NOMO-1 (cell line): ENCODE measurements around the gene CERK.
"Not testable (repeated sequence)": the region's sequence is repeated elsewhere in the genome, so short reads cannot be mapped to it uniquely, and the experiment has no call there.

Experiments used
- DNase-seq, 2 experiments: peaks; one replicate each; lab custom pipeline; 2025; ENCODE audit not compliant: unreplicated experiment in 2 of 2; lab: John Stamatoyannopoulos, UW

The CERK gene

DNA sequence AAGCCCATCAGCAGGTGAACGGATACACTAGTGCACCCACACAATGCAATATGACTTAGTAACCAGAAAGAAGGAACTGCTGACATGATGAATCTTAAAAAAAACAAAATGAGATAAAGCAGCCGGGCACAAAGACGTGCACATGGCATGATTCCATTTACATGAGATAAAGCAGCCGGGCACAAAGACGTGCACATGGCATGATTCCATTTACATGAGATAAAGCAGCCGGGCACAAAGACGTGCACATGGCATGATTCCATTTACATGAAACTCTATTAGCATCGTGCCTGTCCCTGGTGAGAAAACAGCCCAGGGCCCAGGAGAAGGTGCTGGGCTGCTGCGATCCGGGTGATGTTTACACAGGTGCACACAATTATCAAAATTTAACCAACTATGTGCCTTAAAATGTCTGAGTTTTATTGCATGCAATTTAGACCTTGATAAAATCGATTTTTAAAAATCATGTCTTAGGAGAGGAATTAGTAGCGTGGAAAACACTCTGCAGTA is 3.8 kb downstream of the CERK start:
- DNase-seq = not testable (repeated sequence)

DNA sequence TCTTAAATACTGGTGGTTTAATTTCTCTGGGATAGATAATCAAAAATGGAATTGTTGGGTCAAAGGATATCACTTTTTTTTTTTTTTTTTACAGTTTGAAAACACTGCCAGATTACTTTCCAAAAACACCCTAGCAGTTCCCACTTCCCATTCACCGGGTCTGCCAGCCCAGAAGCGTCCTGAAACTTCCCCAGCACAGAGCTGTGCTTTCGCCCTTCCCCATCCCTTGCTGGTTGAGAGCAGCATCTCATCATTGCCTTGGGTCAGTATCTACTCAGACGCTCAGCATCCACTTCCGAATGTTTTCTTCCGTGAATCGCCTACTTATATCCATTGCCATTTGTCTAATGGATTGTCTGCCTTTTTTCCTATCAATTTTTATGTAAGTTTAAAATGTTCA is 5.5 kb downstream of the CERK start:
- DNase-seq = no peak

DNA sequence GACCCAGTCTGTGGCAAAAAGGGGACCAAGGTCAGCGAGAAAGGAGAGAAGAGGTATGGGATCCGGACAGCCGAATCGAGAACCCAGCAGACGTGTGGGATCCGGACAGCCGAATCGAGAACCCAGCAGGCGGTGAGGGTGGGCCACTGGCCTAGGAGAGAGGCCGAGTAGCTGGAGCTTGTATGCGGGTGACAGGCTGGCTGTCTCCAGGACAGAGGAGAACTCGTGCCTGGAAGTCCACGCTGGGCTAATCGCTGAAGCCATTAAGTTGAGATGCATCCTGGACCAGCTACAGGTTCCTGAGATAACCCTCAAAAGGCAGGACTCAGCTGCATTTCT is 6.0 kb downstream of the CERK start:
- no peak for DNase-seq

DNA sequence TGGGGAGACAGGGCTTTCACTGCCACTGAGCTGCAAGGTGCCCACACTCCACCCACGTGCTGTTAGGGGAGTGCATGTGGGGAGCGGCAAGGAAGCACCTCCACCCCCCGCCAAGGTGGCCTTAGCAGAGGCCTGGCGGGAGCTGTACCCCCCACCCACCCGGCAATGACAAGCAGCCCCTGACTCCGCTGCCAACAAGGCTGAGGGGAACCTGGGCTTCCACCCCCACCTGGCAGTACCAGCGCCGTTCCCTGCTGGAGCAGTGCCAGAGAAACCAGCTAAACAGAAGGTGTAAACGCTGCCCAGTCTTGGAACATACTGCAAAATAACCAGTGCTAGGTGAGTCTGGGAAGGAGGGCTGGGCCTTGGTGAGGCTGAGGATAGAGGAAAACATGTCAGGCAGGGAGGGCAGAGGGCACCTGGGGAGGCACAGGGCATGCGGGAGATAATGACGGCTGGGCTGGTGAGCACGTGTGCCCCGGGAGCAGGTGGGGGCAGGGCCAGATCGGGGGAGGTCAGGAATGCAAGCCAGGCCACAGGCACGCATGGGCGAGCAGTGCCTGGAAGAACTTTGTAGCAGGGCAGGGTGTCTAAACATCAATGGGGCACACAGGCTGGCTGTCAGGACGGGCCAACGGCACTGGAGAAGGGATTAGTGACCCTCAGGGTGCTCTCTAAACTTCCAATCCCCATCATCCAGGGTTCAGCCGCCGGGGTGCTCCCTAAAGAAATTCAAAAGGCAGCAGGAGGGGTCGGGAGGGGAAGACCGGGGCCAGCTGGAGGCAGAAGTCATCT is 6.6 kb downstream of the CERK start:
- DNase-seq = no peak

DNA sequence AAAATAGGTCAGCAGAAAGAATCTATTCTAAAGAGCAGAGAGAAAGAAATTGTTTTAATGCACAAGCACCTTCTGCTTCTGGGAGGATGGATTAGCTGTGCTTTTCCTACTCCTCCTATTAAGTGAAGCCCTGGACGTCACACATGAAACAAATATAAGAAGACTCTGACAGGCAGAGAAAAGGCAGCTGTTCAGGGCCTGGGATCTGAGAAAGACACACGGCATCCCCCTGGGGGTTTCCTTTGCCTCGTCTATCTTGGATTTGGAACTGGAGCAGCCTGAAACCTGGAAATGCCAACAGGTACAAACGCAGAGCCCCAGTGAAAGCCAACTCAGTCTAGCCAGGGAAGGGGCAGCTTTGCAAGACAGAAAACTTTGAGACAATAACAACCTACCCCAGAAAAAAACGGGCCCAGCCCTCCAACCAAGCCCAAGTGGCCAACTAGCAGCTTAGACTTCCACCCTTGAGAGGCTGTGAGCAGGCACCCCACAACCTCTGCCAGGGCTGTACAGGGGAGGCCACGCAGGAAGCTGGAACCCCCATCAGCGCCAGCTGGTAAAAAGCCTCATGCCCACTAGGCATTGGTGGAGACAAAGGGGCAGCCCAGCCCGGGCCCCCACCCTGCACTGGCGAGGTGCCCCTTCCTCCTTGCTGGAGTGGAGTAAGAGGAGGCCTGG is 7.3 kb downstream of the CERK start:
- DNase-seq = no peak

DNA sequence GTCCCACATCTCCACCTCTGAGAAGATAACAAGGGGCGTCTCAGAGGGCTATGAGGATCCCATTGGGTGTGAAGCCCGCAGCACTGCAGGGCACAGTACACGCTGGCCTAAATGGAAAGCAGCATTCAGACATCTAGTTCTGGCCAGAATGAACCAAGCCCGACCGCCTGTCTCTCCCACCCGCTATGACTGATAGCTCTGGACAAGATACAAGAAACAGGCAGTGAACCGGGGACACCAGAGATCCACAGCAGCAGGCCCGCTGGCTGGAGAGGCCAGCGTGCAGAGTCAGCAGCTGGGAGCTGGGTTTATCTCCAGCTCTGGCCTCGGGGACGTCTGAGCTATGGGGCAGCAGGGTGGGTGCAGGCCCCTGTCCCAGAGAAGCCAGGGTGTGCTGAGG is 9.6 kb downstream of the CERK start:
- DNase-seq = no peak

DNA sequence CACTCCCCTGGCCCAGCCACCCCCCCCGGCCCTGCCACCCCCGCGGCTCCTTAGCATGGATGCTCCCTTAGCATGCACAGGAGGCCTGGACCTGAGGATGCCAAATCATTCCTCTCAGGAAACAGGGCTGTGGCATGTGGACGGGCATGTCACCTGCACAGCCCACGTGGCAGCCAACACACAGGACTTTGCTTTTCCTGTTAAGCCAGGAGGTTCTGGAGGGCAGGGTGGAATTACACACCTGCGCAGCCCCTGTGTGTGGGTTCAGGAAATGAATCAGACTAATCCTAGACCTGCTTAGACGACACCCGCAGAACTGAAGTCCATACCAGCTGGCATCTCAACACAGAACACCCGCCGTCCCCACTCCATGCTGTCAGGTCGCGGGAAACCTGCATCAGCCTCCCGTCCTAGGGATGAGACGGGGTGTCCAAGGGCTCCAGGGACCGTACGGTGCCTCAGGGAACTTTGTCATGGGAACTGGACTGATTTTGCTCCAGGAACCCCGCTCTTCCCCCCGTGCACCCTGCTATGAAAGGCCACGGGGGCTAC is 10.2 kb downstream of the CERK start:
- no peak for DNase-seq

DNA sequence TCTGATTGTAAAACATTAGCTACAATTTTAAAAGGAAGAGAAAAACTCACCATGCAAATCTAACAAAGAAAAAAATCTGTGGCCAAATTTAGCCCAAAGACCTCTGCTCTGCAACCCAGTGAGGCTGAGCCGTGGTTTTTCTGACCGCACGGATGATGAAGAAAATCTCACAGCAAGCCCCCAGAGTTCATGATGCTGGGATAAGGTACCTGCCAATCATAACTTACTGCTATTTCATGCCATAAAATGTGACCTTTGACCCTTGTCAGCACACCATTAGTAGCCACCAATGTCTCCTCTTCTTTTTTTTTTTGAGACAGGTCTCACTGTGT is 11.1 kb downstream of the CERK start:
- DNase-seq = no peak

DNA sequence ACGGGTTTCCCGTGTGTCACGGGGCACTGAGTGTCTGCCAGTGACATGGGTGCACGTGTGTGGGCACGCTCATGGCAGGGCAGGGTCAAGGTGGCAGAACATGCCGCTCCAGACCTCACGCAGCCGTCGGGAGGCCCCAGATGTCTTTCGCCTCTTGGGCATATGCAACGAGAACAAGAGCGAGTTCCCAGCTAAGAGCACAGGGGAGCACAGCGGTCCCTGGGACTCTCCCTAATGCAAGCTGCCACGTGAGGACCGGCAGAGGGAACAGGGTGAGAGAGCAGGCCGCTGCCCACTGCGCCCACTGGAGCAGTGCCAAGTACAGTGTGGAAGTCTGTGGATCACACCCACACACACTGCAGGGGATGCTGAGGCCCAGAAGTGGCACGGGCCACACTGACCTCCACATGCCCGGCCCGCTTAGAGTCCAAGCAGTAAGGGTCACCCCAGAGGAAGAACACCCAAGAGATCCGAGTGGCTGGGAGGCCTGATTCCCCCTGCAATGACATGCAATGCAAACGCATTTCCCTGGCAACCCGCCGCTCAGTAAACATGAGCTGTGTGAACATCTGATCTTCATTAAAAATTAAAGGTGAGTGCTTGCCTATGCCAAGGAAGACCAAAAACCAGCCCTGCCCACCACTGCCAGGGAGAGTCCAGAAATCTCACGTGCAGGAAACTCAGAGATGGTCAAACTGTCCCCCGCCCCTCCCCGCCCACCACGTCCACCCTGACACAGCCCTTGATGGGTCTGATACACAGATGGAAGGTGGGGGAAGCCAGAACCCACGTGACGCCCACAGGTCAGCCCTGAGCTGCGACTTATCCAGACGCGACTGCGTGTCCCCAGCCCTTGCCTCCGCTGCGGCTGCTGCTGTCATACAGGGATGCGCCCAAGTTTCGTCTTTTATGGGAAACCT is 11.7 kb downstream of the CERK start:
- no peak for DNase-seq

DNA sequence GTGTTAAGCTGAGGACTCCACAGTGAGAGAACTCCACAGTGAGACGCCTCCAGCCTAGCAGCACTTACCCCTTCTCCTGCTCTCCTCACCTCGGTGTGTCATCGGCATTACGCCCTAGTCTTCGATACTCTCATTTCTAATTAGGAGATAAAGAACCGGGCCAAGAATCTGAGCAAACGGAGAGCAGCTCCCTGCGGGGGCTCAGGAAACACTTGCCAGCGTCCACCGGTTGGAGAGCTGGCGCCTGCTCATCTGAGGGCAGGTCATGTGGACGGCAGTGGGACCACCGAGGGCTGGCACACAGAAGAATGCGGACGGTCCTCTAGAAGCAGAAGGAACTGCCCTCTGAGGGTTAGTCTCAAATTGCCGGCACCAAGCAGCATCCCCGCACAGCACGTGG is 13.0 kb downstream of the CERK start:
- DNase-seq = no peak

DNA sequence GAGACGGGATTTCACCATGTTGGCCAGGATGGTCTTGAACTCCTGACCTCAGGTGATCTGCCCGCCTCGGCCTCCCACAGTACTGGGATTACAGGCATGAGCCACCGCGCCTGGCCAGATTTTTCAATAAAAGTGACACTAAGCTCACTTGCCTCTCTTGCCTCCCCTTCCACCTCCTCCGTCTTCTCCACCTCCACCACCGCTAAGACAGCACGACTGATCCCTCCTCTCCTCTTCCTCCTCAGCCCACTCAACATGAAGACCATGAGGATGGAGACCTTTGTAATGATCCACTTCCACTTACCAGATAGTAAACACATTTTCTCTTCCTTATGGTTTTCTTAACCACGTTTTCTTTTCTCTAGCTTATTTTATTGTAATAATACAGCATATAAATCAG is 14.2 kb downstream of the CERK start:
- DNase-seq = no peak

DNA sequence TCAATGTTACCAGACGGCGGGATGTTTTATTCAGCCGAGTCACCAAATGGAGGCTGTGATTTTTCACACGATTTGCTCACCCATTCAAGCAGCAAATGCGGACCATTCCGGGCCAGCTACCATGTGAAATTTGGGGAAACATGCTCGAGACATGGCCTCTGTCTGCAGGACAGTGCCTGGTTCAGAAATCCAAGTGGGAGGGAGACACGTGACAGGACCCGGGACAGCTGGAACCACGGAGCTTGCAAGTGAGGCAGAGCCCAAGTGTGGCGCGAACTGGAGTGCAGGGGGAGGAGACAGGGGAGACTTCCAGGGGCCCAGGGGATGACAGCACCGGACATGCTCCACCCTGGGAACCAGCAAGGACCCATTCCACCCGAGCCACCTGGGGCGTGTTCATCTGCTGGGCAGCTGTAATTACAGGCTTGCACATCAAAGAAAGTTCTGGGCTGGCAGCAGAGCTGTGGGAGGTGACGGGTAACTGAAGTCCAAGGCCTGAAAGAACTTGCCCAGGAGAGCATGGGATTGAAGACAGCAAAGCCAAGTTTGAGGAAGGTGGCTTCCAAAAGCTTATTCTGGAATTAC is 16.5 kb downstream of the CERK start:
- no peak for DNase-seq

DNA sequence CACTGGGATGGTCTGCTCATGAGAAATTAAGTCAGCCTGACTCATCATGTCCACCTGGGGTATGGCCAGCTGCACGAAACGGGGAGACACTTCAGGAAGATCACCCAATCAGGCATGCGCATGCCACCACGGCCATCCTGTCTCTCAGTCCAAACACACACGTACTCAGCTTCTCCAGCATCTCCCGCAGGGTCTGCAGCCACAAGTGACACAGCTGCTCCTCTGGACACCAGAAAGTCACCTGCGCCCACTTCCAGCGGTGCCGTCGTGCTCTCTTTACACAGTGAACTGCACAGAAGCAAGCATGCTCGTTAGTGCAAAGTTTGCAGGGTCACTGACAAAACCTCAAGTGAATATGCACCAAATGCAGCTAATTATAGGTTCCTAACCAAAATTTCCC is 18.1 kb downstream of the CERK start:
- no peak for DNase-seq

DNA sequence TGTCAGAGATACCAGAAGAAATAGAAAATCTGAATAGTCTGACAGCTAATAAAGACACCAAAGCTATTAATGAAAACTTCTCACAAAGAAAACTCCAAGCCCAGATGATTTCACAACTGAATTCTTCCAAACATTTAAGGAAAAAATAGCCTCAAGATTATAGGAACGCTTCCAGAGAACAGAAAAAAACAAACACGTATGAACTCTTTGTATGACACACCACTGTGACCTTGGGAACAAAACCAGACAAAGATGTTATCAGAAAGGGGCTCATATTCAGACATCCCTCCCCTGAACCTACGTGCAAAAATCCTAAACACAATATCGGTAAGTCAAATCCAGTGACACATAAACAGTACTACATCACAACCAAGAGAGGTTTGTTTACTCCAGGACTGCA is 23.5 kb downstream of the CERK start:
- no peak for DNase-seq

DNA sequence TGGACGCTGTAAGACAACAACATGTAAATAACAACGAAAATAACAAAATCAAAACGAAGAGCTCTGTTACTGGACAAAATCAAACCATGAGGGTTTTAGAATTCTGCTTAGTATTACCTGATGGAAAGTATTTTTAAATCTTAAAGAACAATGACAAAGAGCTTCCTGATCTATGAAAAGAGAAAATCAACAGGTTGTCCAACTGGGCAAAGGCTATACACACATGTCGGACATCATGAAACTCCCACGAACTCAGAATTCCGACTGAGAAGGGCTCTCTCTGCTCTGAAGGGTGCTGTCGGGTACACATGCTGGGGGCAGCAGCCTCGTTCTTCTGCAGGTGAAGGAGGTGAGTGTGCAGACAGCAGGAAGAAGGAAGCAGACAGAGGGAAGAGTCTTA is 25.8 kb downstream of the CERK start:
- DNase-seq = no peak

DNA sequence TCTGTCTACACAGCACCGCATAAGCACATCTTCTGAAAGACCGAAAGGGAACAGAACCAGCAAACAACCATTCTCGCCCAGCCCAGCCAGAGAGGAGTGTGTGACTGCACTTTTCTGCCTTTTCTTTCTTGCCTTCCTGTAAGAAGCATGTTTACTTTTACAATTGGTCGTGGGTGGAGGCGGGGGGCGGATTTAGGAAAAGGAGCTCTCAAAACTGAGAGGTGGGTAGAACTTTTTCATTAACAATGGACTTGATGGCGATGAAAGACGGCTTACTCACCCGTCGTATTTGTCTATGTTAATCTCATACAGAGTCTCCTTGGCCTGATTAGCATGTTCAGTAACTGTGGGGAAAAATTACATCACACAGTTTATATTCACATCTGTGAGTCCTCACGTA is 27.2 kb downstream of the CERK start:
- DNase-seq = no peak

DNA sequence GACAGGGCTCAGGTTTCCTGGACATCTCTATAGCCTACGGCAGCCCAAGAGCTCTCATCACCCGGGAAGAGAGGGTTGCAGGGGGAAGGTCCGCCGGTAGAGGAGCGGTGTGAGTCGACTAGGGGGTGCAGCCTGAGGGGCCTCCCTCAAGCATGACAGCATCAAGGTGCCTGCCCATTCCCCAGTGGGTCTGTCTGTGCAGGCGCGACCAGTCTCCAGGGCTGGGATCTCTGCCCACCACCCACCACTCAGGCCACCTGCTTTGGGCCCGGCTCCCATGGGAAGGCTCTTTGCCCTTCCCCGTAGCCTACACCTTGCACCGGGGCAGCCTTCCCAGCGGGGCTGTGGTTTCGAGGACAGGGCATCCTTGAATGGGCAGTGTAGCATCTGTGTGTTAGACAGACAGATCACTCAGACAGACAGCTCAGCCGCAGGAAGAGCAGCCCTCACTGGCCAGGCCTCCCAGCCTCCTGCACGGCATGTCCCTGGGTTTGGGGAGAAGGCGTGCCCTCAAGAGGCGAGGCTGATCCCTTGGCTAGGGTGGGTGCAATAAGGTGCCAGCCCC is 29.2 kb downstream of the CERK start:
- DNase-seq = no peak

DNA sequence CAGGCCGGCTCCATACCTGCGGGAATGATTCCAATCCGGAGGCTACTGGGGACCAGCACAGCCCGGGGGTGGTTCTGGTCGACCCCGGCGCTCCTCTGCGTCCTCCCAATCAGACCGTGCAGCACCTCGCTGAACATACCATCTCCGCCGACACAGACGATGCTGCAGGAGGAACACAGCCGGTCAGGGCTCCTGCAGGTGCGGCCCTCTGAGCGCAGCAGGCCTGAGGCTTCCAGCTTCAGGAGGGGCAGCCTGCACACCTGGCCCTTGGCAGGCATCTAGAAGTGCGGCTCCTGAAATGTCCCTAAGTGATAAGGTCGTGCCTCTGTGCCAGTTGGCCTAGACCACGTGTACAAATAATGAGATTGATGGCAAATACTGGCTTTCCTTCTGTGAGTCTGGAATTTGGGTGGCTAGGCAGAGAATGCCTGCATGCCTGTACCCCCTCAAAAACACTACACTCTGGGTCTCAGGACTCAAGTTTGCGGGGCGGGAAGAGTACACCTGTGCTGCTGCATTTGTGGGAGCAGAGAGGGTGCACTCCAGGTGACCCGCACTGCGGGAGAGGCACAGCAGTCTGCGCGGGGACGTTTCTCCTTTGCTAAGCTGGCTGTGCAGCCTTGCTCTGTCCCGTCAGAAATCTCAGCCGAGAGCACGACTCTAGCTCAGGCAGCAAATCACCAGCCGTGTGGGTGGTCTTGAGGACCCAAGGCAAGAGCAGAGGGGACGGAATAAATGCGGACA is 30.1 kb downstream of the CERK start:
- no peak for DNase-seq

DNA sequence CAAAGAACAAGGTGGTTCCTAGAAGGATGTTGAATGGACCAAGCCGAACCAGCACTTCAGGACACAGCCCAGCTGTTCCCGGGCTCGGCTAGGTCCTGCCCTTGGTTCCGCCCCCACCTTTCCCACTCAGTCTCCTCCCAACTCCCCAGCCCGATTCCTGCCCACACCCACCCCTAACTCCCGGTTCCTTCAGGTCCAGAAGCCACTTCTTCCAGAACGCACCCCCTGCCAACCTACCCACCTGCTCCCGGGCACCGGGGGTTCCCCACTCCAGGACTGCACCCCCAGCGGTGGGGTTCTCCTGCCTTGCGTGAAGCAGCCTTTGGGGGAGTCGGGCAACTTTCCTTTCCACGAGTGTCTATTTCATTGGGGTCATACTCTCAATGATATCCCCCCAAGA is 30.7 kb downstream of the CERK start:
- DNase-seq = no peak

DNA sequence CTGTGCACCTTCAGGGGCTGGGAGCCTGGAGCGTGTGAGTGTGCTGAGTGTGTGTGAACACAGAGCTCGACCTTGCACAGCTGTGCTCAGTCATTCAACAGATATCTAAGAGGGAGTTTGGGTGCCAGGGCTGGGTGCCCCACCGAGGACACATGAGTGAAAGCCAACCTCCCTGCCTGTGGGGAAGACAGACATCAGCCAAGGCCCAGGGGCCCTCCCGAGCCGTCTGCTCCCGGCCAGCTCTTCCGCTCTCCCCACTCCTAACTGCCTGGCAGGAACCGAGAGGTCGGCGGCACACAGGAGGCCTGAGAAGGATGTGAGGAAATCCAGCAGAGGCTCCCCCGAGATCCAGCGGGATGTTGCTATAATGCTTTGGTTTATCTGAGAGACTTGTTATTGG is 32.0 kb downstream of the CERK start:
- no peak for DNase-seq
